ENCODE measurements around the gene TPTE.
"Not testable (repeated sequence)": the region's sequence is repeated elsewhere in the genome, so short reads cannot be mapped to it uniquely, and the experiment has no call there.

Gene TPTE

DNA sequence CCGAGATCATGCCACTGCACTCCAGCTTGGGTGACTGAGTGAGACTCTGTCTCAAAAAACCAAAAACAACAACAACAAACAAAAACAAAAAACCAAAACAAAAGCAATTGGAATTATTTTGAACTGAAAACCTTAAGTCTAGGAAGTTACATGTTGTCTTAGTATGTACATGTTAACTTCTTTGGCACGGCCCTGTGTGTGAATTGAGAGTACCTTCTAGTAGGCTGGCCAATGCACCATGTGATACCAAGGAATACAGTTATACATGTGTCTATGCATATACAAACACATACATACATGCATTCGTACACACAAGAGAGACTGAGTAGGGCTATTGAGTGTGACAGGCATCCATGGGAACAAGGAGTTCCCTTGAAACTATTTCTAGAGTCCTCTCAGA, 18.6 kb downstream of the TPTE start:
- H3K27me3 ChIP-seq (ENCODE audit: control insufficient read depth in 5 of 5, insufficient read depth in 4 of 5, low read length in 5 of 5) = no peaks in the 10 kb centered on the region
- no peak overlapping the region for H3K4me3 ChIP-seq (ENCODE audit: low read depth in 1 of 5, low read length in 5 of 5)
- peaks cover 0 to 17% (median 0%) of the 10 kb centered on the region in 5 donors for H3K9me3 ChIP-seq (ENCODE audit: control insufficient read depth in 5 of 5, low read length in 5 of 5)

GRCh38 chr21:10544376-10544775, 23.0 kb downstream of the TPTE start:
- not testable (repeated sequence) for H3K36me3 ChIP-seq (ENCODE audit: control insufficient read depth in 5 of 5, insufficient read depth in 5 of 5, low read length in 5 of 5); H3K4me3 ChIP-seq (ENCODE audit: low read depth in 1 of 5, low read length in 5 of 5); H3K27ac ChIP-seq (ENCODE audit: low read depth, low read length); H3K4me1 ChIP-seq (ENCODE audit: control insufficient read depth in 5 of 5, insufficient read depth in 5 of 5, low read length in 5 of 5); H3K27me3 ChIP-seq (ENCODE audit: control insufficient read depth in 5 of 5, insufficient read depth in 4 of 5, low read length in 5 of 5); H3K9ac ChIP-seq (ENCODE audit: low read length in 5 of 5)
- H3K9me3 ChIP-seq (ENCODE audit: control insufficient read depth in 5 of 5, low read length in 5 of 5) = peaks cover 0 to 28% (median 5%) of the 10 kb centered on the region in 5 donors

More for the DNA sequence above, 18.6 kb downstream of the TPTE start:
- no peak overlapping the region for H3K9ac ChIP-seq (ENCODE audit: low read length in 5 of 5)
- H3K27ac ChIP-seq (ENCODE audit: low read depth, low read length) = no peak overlapping the region
- no peaks in the 10 kb centered on the region for H3K36me3 ChIP-seq (ENCODE audit: control insufficient read depth in 5 of 5, insufficient read depth in 5 of 5, low read length in 5 of 5)
- H3K4me1 ChIP-seq (ENCODE audit: control insufficient read depth in 5 of 5, insufficient read depth in 5 of 5, low read length in 5 of 5) = no peaks in the 10 kb centered on the region

- not testable (repeated sequence) for H3K27ac ChIP-seq (ENCODE audit: low read depth, low read length); H3K4me1 ChIP-seq (ENCODE audit: control insufficient read depth in 5 of 5, insufficient read depth in 5 of 5, low read length in 5 of 5); H3K27me3 ChIP-seq (ENCODE audit: control insufficient read depth in 5 of 5, insufficient read depth in 4 of 5, low read length in 5 of 5); H3K4me3 ChIP-seq (ENCODE audit: low read depth in 1 of 5, low read length in 5 of 5); H3K9ac ChIP-seq (ENCODE audit: low read length in 5 of 5); H3K36me3 ChIP-seq (ENCODE audit: control insufficient read depth in 5 of 5, insufficient read depth in 5 of 5, low read length in 5 of 5)
- peaks cover 0 to 25% (median 5%) of the 10 kb centered on the region in 5 donors for H3K9me3 ChIP-seq (ENCODE audit: control insufficient read depth in 5 of 5, low read length in 5 of 5)
Observed at GRCh38 chr21:10547868-10548267, 26.5 kb downstream of the TPTE start.

DNA sequence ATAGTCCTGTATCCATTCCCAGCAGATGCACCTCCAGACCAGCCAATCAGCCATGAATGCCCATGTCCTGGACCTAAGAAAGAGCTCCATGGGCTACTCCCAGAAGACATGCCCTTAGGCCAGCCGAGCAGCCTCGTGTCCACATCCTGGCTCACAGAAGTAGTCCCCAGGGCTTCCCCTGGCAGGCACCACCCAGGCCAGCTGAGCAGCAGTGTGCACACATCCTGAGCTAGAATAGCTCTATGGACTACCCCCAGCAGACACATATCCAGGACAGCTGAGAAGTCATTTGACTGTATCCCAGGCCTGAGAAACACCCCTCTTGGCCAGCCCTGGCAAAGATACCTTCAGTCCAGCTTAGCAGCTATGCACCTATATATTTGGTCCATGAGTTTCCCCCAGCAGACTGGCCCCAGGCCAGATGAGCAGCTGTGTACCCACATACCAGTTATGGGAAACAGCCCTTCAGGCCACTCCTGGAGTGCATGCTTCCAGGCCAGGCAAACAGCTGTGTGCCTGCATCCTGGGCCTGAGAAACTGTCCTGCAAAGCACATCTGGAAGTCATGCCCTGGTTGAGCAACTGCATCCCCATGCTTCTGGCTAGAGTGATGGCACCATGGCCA, 27.1 kb downstream of the TPTE start:
- H3K9me3 ChIP-seq (ENCODE audit: control insufficient read depth in 5 of 5, low read length in 5 of 5) = peaks cover 0 to 25% (median 5%) of the 10 kb centered on the region in 5 donors
- not testable (repeated sequence) for H3K36me3 ChIP-seq (ENCODE audit: control insufficient read depth in 5 of 5, insufficient read depth in 5 of 5, low read length in 5 of 5)

GRCh38 chr21:10570803-10571202, 49.4 kb downstream of the TPTE start:
- H3K9me3 ChIP-seq (ENCODE audit: control insufficient read depth in 5 of 5, low read length in 5 of 5) = peaks cover 12 to 38% (median 29%) of the 10 kb centered on the region in 5 donors
- H3K27me3 ChIP-seq (ENCODE audit: control insufficient read depth in 5 of 5, insufficient read depth in 4 of 5, low read length in 5 of 5); H3K27ac ChIP-seq (ENCODE audit: low read depth, low read length); H3K36me3 ChIP-seq (ENCODE audit: control insufficient read depth in 5 of 5, insufficient read depth in 5 of 5, low read length in 5 of 5); H3K4me1 ChIP-seq (ENCODE audit: control insufficient read depth in 5 of 5, insufficient read depth in 5 of 5, low read length in 5 of 5); H3K4me3 ChIP-seq (ENCODE audit: low read depth in 1 of 5, low read length in 5 of 5); H3K9ac ChIP-seq (ENCODE audit: low read length in 5 of 5): not testable (repeated sequence)

More for the DNA sequence above, 27.1 kb downstream of the TPTE start:
- peak overlapping the region in 1 of 5 donors; percentile 14 for H3K4me3 ChIP-seq (ENCODE audit: low read depth in 1 of 5, low read length in 5 of 5)
- H3K27me3 ChIP-seq (ENCODE audit: control insufficient read depth in 5 of 5, insufficient read depth in 4 of 5, low read length in 5 of 5); H3K4me1 ChIP-seq (ENCODE audit: control insufficient read depth in 5 of 5, insufficient read depth in 5 of 5, low read length in 5 of 5); H3K9ac ChIP-seq (ENCODE audit: low read length in 5 of 5); H3K27ac ChIP-seq (ENCODE audit: low read depth, low read length): not testable (repeated sequence)

- not testable (repeated sequence) for H3K36me3 ChIP-seq (ENCODE audit: control insufficient read depth in 5 of 5, insufficient read depth in 5 of 5, low read length in 5 of 5); H3K27ac ChIP-seq (ENCODE audit: low read depth, low read length); H3K4me1 ChIP-seq (ENCODE audit: control insufficient read depth in 5 of 5, insufficient read depth in 5 of 5, low read length in 5 of 5); H3K27me3 ChIP-seq (ENCODE audit: control insufficient read depth in 5 of 5, insufficient read depth in 4 of 5, low read length in 5 of 5); H3K9ac ChIP-seq (ENCODE audit: low read length in 5 of 5)
- Histone ChIP-seq H3K9me3 (ENCODE audit: control insufficient read depth in 5 of 5, low read length in 5 of 5) (peaks cover 11 to 38% (median 35%) of the 10 kb centered on the region in 5 donors), H3K4me3 (ENCODE audit: low read depth in 1 of 5, low read length in 5 of 5) (peak overlapping the region in 2 of 5 donors; percentile 26 to 43)
Observed at GRCh38 chr21:10574531-10575310, 53.3 kb downstream of the TPTE start.

DNA sequence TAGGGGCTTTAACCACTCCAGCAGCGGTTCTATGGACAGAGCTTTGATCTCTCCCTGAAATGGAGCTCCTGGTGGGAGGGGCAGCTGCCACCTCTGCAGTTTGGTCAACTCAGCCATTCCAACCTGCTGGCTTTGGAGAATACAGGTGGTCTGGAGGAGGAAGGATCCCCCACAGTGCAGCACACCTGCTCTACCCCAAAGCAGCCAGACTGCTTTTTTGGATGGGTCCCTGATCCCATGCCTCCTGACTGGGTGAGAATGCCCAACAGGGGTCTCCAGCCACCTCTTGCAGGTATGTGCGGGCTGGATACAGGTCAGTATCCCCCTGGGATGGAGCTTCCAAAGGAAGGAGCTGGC, 53.9 kb downstream of the TPTE start:
- Histone ChIP-seq H3K4me3 (ENCODE audit: low read depth in 1 of 5, low read length in 5 of 5) (peak overlapping the region in 1 of 5 donors; percentile 43), H3K27me3 (ENCODE audit: control insufficient read depth in 5 of 5, insufficient read depth in 4 of 5, low read length in 5 of 5) (no peaks in the 10 kb centered on the region), H3K36me3 (ENCODE audit: control insufficient read depth in 5 of 5, insufficient read depth in 5 of 5, low read length in 5 of 5) (no peaks in the 10 kb centered on the region), H3K4me1 (ENCODE audit: control insufficient read depth in 5 of 5, insufficient read depth in 5 of 5, low read length in 5 of 5) (no peaks in the 10 kb centered on the region), H3K27ac (ENCODE audit: low read depth, low read length) (no peak overlapping the region), H3K9me3 (ENCODE audit: control insufficient read depth in 5 of 5, low read length in 5 of 5) (peaks cover 9 to 38% (median 35%) of the 10 kb centered on the region in 5 donors), H3K9ac (ENCODE audit: low read length in 5 of 5) (no peak overlapping the region)

DNA sequence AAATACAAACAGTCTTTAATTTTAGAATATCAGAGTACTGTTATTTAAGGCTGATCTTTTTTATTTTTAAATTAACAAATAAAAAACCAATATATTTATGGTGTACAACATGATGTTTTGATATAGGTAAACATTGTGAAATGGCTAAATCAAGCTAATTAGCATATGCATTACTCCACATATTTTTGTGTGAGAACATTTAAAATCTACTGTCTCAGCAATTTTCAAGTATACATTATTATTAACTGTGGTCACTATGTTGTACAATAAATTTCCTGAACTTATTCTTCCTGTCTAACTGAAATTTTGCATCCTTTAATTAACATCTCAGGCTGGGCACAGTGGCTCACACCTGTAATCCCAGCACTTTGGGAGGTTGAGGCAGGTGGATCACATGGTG, 57.5 kb downstream of the TPTE start:
- H3K27ac ChIP-seq (ENCODE audit: low read depth, low read length); H3K4me1 ChIP-seq (ENCODE audit: control insufficient read depth in 5 of 5, insufficient read depth in 5 of 5, low read length in 5 of 5); H3K36me3 ChIP-seq (ENCODE audit: control insufficient read depth in 5 of 5, insufficient read depth in 5 of 5, low read length in 5 of 5); H3K9ac ChIP-seq (ENCODE audit: low read length in 5 of 5); H3K27me3 ChIP-seq (ENCODE audit: control insufficient read depth in 5 of 5, insufficient read depth in 4 of 5, low read length in 5 of 5); H3K4me3 ChIP-seq (ENCODE audit: low read depth in 1 of 5, low read length in 5 of 5): not testable (repeated sequence)
- peaks cover 5 to 23% (median 13%) of the 10 kb centered on the region in 5 donors for H3K9me3 ChIP-seq (ENCODE audit: control insufficient read depth in 5 of 5, low read length in 5 of 5)

DNA sequence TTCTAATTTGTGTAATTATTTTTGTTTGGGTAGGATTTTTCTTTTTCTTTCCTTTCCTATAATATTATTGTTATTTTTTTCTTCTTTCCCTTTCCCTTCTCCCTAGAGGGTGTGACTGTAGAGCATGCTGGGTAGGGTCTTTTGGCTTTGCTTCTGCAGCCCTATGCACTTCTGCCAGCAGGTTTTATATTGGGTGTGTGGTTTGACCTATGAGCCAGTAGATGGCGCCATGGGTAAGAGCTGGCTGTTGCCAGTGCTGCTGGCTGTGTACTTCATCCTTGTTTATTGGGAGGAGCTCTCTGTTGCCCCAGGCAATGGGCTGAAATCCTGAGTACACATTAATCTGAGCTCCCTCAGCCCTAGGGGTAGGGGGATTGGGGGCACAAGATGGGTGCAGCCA, 67.7 kb downstream of the TPTE start:
- H3K9ac ChIP-seq (ENCODE audit: low read length in 5 of 5); H3K36me3 ChIP-seq (ENCODE audit: control insufficient read depth in 5 of 5, insufficient read depth in 5 of 5, low read length in 5 of 5); H3K9me3 ChIP-seq (ENCODE audit: control insufficient read depth in 5 of 5, low read length in 5 of 5); H3K27ac ChIP-seq (ENCODE audit: low read depth, low read length); H3K4me3 ChIP-seq (ENCODE audit: low read depth in 1 of 5, low read length in 5 of 5); H3K4me1 ChIP-seq (ENCODE audit: control insufficient read depth in 5 of 5, insufficient read depth in 5 of 5, low read length in 5 of 5); H3K27me3 ChIP-seq (ENCODE audit: control insufficient read depth in 5 of 5, insufficient read depth in 4 of 5, low read length in 5 of 5): not testable (repeated sequence)

GRCh38 chr21:10607074-10607473, 85.7 kb downstream of the TPTE start:
- H3K27ac ChIP-seq (ENCODE audit: low read depth, low read length); H3K9ac ChIP-seq (ENCODE audit: low read length in 5 of 5); H3K36me3 ChIP-seq (ENCODE audit: control insufficient read depth in 5 of 5, insufficient read depth in 5 of 5, low read length in 5 of 5); H3K4me1 ChIP-seq (ENCODE audit: control insufficient read depth in 5 of 5, insufficient read depth in 5 of 5, low read length in 5 of 5); H3K4me3 ChIP-seq (ENCODE audit: low read depth in 1 of 5, low read length in 5 of 5); H3K27me3 ChIP-seq (ENCODE audit: control insufficient read depth in 5 of 5, insufficient read depth in 4 of 5, low read length in 5 of 5): not testable (repeated sequence)
- peaks cover 0 to 17% (median 3%) of the 10 kb centered on the region in 5 donors for H3K9me3 ChIP-seq (ENCODE audit: control insufficient read depth in 5 of 5, low read length in 5 of 5)
